Fibroblast of lung (primary cell): ENCODE data around the gene CAPNS1. TPM values are rescaled to one million over a fixed set of nuclear protein-coding genes. Genes with fewer than 3 reads are reported as not detected.

ENCODE experiments used
- DNase-seq, 2 donors: peaks; one replicate each; pipeline versions ENCODE4 v3.0.0 to v3.0.0-alpha.2; 2010; ENCODE audit warnings: low read depth in 2 of 2
- H2AFZ ChIP-seq: 2 replicates; pipeline ENCODE4 v1.5.1; 2012; ENCODE audit warnings: low read length, control low read depth, inconsistent platforms
- H3K27ac ChIP-seq: 2 replicates; pipeline ENCODE4 v1.5.1; 2011; ENCODE audit warnings: low read length, control low read depth; ENCODE audit not compliant: insufficient read depth
- H3K27me3 ChIP-seq: 2 replicates; pipeline ENCODE4 v1.5.1; 2011; ENCODE audit warnings: mild to moderate bottlenecking, low read length; ENCODE audit not compliant: control insufficient read depth, insufficient read depth
- H3K36me3 ChIP-seq: 2 replicates; pipeline ENCODE4 v1.5.1; 2011; ENCODE audit warnings: low read length; ENCODE audit not compliant: control insufficient read depth, insufficient read depth
- H3K4me1 ChIP-seq: 2 replicates; pipeline ENCODE4 v1.5.1; 2011; ENCODE audit warnings: low read length; ENCODE audit not compliant: control insufficient read depth, insufficient read depth; ENCODE audit errors: extremely low read depth
- H3K4me2 ChIP-seq: 2 replicates; pipeline ENCODE4 v1.5.1; 2011; ENCODE audit warnings: low read length, control low read depth; ENCODE audit not compliant: insufficient read depth; ENCODE audit errors: extremely low read depth
- H3K4me3 ChIP-seq, 4 experiments: fragments of 200-600 bp in 1 of 4; sonication (generic) in 1 of 4; replicated peaks in 1 of 4; 2 replicates each; pipeline ENCODE4 v1.5.1; 2011 to 2016; ENCODE audit warnings: low read length in 4 of 4, low read depth in 3 of 4, mild to moderate bottlenecking in 3 of 4, control low read depth in 2 of 4, inconsistent platforms in 1 of 4, mixed read lengths in 1 of 4; ENCODE audit not compliant: insufficient read depth in 1 of 4; ENCODE audit errors: control extremely low read depth in 1 of 4
- H3K79me2 ChIP-seq: 2 replicates; pipeline ENCODE4 v1.5.1; 2012; ENCODE audit warnings: mild to moderate bottlenecking, low read length, inconsistent platforms; ENCODE audit not compliant: control insufficient read depth, insufficient read depth
- H3K9ac ChIP-seq: 2 replicates; pipeline ENCODE4 v1.5.1; 2011; ENCODE audit warnings: mild to moderate bottlenecking, low read length, control low read depth; ENCODE audit not compliant: insufficient read depth
- H3K9me3 ChIP-seq: 2 replicates; pipeline ENCODE4 v1.5.1; 2012; ENCODE audit warnings: low read depth, low read length; ENCODE audit not compliant: control insufficient read depth, insufficient read depth
- H4K20me1 ChIP-seq: 2 replicates; pipeline ENCODE4 v1.5.1; 2011; ENCODE audit warnings: low read length; ENCODE audit not compliant: control insufficient read depth, insufficient read depth; ENCODE audit errors: extremely low read depth
- EZH2 ChIP-seq: IDR thresholded peaks from 2 replicates; pipeline ENCODE4 v1.5.1; 2012; ENCODE audit warnings: low read length, control low read depth, mild to moderate bottlenecking; ENCODE audit errors: missing control alignments
- polyA plus RNA-seq, 2 donors: library from polyadenylated mRNA; depleted of rRNA in 1 of 2; stranded (reverse) in 1 of 2; unstranded in 1 of 2; fragments of >200 nt; gene quantifications; 2 replicates each; pipeline ENCODE4 v1.2.1, GENCODE V29; 2011 to 2012; ENCODE audit warnings: missing spikeins in 1 of 2
- total RNA-seq: library from RNA; depleted of rRNA; stranded (reverse); fragments of >200 nt; gene quantifications from 2 replicates; pipeline ENCODE4 v1.2.1, GENCODE V29; 2014
- TF ChIP-seq, protein P1 (sequence below), 2 donors: IDR thresholded peaks in 1 of 2; conservative IDR thresholded peaks in 1 of 2; 1 replicate in 1 of 2; 2 replicates in 1 of 2; pipeline ENCODE4 v1.5.1; 2011 to 2012; ENCODE audit warnings: low read length in 2 of 2, control low read depth in 1 of 2, inconsistent platforms in 1 of 2, low read depth in 1 of 2, mild to moderate bottlenecking in 1 of 2

The CAPNS1 gene
- total and polyA plus RNA-seq, 2 donors (not counting 1 experiment from before 2014, with no cell fraction given), result 466 to 1,189 TPM

DNA sequence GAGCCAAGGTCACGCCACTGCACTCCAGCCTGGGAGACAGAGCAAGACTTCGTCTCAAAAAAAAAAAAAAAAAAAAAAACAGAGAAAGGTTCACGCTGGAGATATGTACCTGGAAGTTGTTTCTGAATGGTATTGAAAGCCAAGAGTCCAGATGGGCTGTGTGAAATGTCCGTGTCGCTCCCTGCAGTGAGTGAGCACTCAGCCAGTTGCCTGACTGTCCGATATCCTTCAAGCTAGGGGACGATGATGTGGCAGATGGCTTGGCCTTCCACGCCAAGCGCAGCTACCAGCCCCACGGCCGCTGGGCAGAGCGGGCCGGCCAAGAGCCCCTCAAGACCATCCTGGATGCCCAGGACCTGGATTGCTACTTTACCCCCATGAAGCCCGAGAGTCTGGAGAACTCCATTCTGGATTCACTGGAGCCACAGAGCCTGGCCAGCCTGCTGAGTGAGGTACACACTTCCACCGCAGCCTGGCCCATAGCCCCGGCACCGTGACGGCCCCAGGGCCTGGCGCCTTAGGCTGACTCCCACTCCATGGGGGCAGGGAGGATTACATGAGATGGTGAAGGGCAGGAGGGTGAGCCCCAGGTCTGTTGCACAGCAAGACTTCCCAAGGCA is 40.6 kb upstream of the CAPNS1 start:
- no peak for TF ChIP-seq EZH2
- TF ChIP-seq, protein P1, sequence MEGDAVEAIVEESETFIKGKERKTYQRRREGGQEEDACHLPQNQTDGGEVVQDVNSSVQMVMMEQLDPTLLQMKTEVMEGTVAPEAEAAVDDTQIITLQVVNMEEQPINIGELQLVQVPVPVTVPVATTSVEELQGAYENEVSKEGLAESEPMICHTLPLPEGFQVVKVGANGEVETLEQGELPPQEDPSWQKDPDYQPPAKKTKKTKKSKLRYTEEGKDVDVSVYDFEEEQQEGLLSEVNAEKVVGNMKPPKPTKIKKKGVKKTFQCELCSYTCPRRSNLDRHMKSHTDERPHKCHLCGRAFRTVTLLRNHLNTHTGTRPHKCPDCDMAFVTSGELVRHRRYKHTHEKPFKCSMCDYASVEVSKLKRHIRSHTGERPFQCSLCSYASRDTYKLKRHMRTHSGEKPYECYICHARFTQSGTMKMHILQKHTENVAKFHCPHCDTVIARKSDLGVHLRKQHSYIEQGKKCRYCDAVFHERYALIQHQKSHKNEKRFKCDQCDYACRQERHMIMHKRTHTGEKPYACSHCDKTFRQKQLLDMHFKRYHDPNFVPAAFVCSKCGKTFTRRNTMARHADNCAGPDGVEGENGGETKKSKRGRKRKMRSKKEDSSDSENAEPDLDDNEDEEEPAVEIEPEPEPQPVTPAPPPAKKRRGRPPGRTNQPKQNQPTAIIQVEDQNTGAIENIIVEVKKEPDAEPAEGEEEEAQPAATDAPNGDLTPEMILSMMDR (conservative IDR thresholded peaks at IDR 0.05 in 1 of 2, IDR thresholded peaks at IDR 0.05 in 1 of 2; ENCODE audit: low read depth in 1 of 2, low read length in 2 of 2), result no peak
- peaks cover 20% of the 10 kb centered on the region for H3K36me3 ChIP-seq
- no peak for DNase-seq

DNA sequence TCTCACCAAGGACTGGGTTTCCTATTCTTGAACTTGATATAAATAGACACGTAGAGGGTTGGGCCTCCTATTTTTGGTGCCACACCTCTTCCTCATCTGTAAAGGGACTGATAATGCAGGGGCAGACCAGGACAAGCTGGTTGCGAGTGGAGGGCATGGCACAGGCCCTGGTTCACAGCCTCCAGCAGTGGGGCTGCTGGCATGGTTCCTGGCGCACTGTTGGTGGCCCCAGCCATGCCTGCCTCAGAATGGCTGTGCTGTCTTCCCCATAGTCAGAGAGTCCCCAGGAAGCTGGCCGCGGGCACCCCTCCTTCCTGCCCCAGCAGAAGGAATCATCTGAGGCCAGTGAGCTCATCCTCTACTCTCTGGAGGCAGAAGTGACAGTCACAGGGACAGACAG is 39.4 kb upstream of the CAPNS1 start:
- H3K4me1 ChIP-seq, result no peaks in the 10 kb centered on the region
- H3K9me3 ChIP-seq, result no peaks in the 10 kb centered on the region
- no peak overlapping the region for H3K4me2 ChIP-seq
- H3K9ac ChIP-seq, result no peak overlapping the region
- H3K36me3 ChIP-seq, result peaks cover 20% of the 10 kb centered on the region
- H3K4me3 ChIP-seq, result no peak overlapping the region
- no peaks in the 10 kb centered on the region for H4K20me1 ChIP-seq
- H2AFZ ChIP-seq, result no peak overlapping the region
- TF ChIP-seq, protein P1 (conservative IDR thresholded peaks at IDR 0.05 in 1 of 2, IDR thresholded peaks at IDR 0.05 in 1 of 2; ENCODE audit: low read depth in 1 of 2, low read length in 2 of 2), result no peak
- no peak for TF ChIP-seq EZH2
- DNase-seq, result no peak
- no peaks in the 10 kb centered on the region for H3K27me3 ChIP-seq
- no peaks in the 10 kb centered on the region for H3K79me2 ChIP-seq
- H3K27ac ChIP-seq, result no peak overlapping the region

More for the DNA sequence above, 40.6 kb upstream of the CAPNS1 start:
- Histone ChIP-seq H3K27ac (no peak overlapping the region), H3K4me3 (no peak overlapping the region), H2AFZ (no peak overlapping the region), H3K9ac (no peak overlapping the region), H3K79me2 (no peaks in the 10 kb centered on the region), H3K4me2 (no peak overlapping the region), H4K20me1 (no peaks in the 10 kb centered on the region), H3K27me3 (no peaks in the 10 kb centered on the region), H3K9me3 (no peaks in the 10 kb centered on the region), H3K4me1 (no peaks in the 10 kb centered on the region)

DNA sequence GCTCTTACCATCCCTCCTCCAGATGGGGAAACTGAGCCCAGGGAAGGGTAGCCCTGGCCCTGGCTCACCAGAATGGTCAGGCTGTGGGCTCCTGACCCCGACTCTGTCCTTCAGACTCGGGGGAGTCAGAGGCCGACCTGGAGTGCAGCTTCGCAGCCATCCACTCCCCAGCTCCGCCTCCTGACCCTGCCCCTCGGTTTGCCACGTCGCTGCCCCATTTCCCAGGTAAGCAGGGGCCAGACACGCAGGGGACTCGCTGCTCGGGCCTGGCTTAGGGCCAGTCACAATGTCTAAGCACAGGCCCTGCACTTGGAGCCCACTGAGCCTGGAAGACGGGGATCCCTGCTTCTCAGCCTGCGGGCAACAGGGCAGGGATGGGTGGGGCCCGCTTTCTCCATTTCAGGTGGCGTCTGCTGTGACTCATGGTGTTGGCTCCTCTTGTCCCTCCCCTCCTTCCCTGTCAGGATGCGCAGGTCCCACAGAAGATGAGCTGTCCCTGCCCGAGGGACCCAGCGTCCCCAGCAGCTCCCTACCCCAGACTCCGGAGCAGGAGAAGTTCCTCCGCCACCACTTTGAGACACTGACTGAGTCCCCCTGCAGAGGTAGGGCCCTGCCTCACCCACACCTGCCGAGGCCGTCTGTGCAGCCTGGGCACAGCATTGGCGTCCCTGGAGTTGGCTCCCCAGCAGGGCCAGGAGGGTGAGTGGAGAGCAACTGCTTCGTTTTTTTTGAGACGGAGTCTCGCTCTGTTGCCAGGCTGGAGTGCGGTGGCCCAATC is 38.1 kb upstream of the CAPNS1 start:
- no peaks in the 10 kb centered on the region for H4K20me1 ChIP-seq
- no peaks in the 10 kb centered on the region for H3K9me3 ChIP-seq
- H3K4me3 ChIP-seq, result no peak overlapping the region
- H3K4me2 ChIP-seq, result no peak overlapping the region
- no peak overlapping the region for H3K9ac ChIP-seq
- H3K36me3 ChIP-seq, result peaks cover 20% of the 10 kb centered on the region
- H3K27ac ChIP-seq, result no peak overlapping the region
- TF ChIP-seq, protein P1 (conservative IDR thresholded peaks at IDR 0.05 in 1 of 2, IDR thresholded peaks at IDR 0.05 in 1 of 2; ENCODE audit: low read depth in 1 of 2, low read length in 2 of 2), result no peak
- TF ChIP-seq EZH2, result no peak
- no peaks in the 10 kb centered on the region for H3K4me1 ChIP-seq
- no peaks in the 10 kb centered on the region for H3K79me2 ChIP-seq
- no peak overlapping the region for H2AFZ ChIP-seq
- no peaks in the 10 kb centered on the region for H3K27me3 ChIP-seq
- DNase-seq, result no peak
